Ascending aorta (tissue), 2 donors: ENCODE results near the gene AHCTF1. TPM values are rescaled to one million over a fixed set of nuclear protein-coding genes. Genes with fewer than 3 reads are reported as not detected.

Source experiments
- DNase-seq, 2 donors: peaks; one replicate each; pipeline ENCODE4 v3.0.0-alpha.2; 2019; ENCODE audit warnings: low spot score in 2 of 2
- H3K27ac ChIP-seq, 2 donors: fragments of 200-600 bp; sonication (generic); one replicate each; pipeline ENCODE4 v1.5.1; 2016 to 2017; ENCODE audit warnings: mild to moderate bottlenecking in 1 of 2
- H3K27me3 ChIP-seq: fragments of 200-600 bp; sonication (generic); one replicate; pipeline ENCODE4 v1.5.1; 2017
- H3K36me3 ChIP-seq, 2 donors: fragments of 200-600 bp; sonication (generic); one replicate each; pipeline ENCODE4 v1.5.1; 2016
- H3K4me1 ChIP-seq, 2 donors: fragments of 200-600 bp; sonication (generic); one replicate each; pipeline ENCODE4 v1.5.1; 2016 to 2017; ENCODE audit warnings: mild to moderate bottlenecking in 1 of 2
- H3K4me3 ChIP-seq, 2 donors: fragments of 200-600 bp; sonication (generic); one replicate each; pipeline ENCODE4 v1.5.1; 2016 to 2017; ENCODE audit warnings: mild to moderate bottlenecking in 1 of 2
- H3K9me3 ChIP-seq, 2 donors: fragments of 200-600 bp; sonication (generic); one replicate each; pipeline ENCODE4 v1.5.1; 2016
- intact Hi-C: fragments of 100-400 bp; cut with DNase I; formaldehyde crosslinking; loops from one replicate; pipeline ENCODE4 v1.15.1; 2023
- total RNA-seq: library from RNA; depleted of rRNA; stranded (reverse); fragments of >200 nt; gene quantifications from one replicate; pipeline ENCODE4 v1.1.0, GENCODE V29; 2016
- TF ChIP-seq, protein P1 (sequence below), 3 experiments: fragments of 200-600 bp in 2 of 3; fragments of 450-650 bp in 1 of 3; sonication (generic) in 2 of 3; IDR thresholded peaks; one replicate each; pipeline ENCODE4 v1.5.1; 2016 to 2019; ENCODE audit warnings: antibody characterized with exemption in 3 of 3, mild to moderate bottlenecking in 1 of 3, moderate library complexity in 1 of 3

The AHCTF1 gene
- total RNA-seq, 1 donor from 2014 or later: 16.5 TPM

GRCh38 chr1:246811985-246812384, 119.8 kb downstream of the AHCTF1 start:
- Histone ChIP-seq H3K36me3 (no peaks in the 10 kb centered on the region), H3K4me3 (no peak overlapping the region), H3K27ac (no peak overlapping the region), H3K9me3 (no peaks in the 10 kb centered on the region), H3K27me3 (no peaks in the 10 kb centered on the region), H3K4me1 (no peaks in the 10 kb centered on the region)
- TF ChIP-seq, protein P1, sequence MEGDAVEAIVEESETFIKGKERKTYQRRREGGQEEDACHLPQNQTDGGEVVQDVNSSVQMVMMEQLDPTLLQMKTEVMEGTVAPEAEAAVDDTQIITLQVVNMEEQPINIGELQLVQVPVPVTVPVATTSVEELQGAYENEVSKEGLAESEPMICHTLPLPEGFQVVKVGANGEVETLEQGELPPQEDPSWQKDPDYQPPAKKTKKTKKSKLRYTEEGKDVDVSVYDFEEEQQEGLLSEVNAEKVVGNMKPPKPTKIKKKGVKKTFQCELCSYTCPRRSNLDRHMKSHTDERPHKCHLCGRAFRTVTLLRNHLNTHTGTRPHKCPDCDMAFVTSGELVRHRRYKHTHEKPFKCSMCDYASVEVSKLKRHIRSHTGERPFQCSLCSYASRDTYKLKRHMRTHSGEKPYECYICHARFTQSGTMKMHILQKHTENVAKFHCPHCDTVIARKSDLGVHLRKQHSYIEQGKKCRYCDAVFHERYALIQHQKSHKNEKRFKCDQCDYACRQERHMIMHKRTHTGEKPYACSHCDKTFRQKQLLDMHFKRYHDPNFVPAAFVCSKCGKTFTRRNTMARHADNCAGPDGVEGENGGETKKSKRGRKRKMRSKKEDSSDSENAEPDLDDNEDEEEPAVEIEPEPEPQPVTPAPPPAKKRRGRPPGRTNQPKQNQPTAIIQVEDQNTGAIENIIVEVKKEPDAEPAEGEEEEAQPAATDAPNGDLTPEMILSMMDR (IDR thresholded peaks at IDR 0.05): no peak
- intact Hi-C loops: no loop called here
- DNase-seq: no peak

- Histone ChIP-seq H3K27ac (no peak overlapping the region), H3K27me3 (no peaks in the 10 kb centered on the region), H3K9me3 (no peaks in the 10 kb centered on the region), H3K36me3 (no peaks in the 10 kb centered on the region), H3K4me3 (no peak overlapping the region), H3K4me1 (no peaks in the 10 kb centered on the region)
- DNase-seq: no peak
- intact Hi-C loops: no loop called here
- TF ChIP-seq, protein P1 (IDR thresholded peaks at IDR 0.05): no peak
These were observed 122.3 kb downstream of the AHCTF1 start for GRCh38 chr1:246809473-246809872.

GRCh38 chr1:246805135-246805716, 126.5 kb downstream of the AHCTF1 start:
- no peak for DNase-seq
- no peak overlapping the region for H3K4me3 ChIP-seq

DNA sequence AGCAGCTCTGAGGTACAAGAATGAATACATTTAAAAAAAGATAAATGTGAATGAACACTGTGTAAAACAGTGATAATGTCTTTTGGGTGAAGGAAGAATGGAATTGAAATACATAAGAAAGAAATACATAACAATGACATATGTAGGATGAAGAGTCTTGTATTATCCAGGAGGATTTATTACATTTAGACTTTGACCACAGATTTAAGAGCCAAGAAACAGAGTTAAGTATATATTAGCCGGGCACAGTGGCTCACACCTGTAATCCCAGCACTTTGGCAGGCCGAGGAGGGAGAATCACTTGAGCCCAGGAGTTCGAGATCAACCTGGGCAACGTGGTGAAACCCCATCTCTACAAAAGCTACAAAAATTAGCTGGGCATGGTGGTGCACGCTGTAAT, 127.9 kb downstream of the AHCTF1 start:
- intact Hi-C loops: no loop called here
- Histone ChIP-seq H3K4me1 (no peaks in the 10 kb centered on the region), H3K36me3 (no peaks in the 10 kb centered on the region), H3K27ac (no peak overlapping the region), H3K9me3 (no peaks in the 10 kb centered on the region), H3K27me3 (no peaks in the 10 kb centered on the region), H3K4me3 (no peak overlapping the region)
- DNase-seq: no peak
- TF ChIP-seq, protein P1 (IDR thresholded peaks at IDR 0.05): no peak

More at GRCh38 chr1:246805135-246805716, 126.5 kb downstream of the AHCTF1 start:
- TF ChIP-seq, protein P1 (IDR thresholded peaks at IDR 0.05): no peak
- H3K4me1 ChIP-seq: no peaks in the 10 kb centered on the region
- no peaks in the 10 kb centered on the region for H3K27me3 ChIP-seq
- H3K9me3 ChIP-seq: no peaks in the 10 kb centered on the region
- H3K27ac ChIP-seq: no peak overlapping the region
- no peaks in the 10 kb centered on the region for H3K36me3 ChIP-seq
- intact Hi-C loops: no loop called here

- DNase-seq: no peak
- TF ChIP-seq, protein P1 (IDR thresholded peaks at IDR 0.05): no peak
These were observed 128.4 kb downstream of the AHCTF1 start for GRCh38 chr1:246803373-246803772.

More at GRCh38 chr1:246803373-246803772, 128.4 kb downstream of the AHCTF1 start:
- Histone ChIP-seq H3K27ac (no peak overlapping the region), H3K4me3 (no peak overlapping the region), H3K4me1 (no peaks in the 10 kb centered on the region), H3K9me3 (no peaks in the 10 kb centered on the region), H3K27me3 (no peaks in the 10 kb centered on the region), H3K36me3 (no peaks in the 10 kb centered on the region)
- intact Hi-C loops: no loop called here
